Loucy (cell line): ENCODE measurements around the gene ERMAP.

Source experiments
- H2AFZ ChIP-seq: fragments of 200-600 bp; sonication (generic); 2 replicates; pipeline ENCODE4 v1.6.0; 2016; ENCODE audit warnings: antibody characterized with exemption, mild to moderate bottlenecking, low read length, moderate library complexity
- H3F3A ChIP-seq: fragments of 200-600 bp; 2 replicates; pipeline ENCODE4 v1.6.0; 2016; ENCODE audit warnings: antibody characterized with exemption, low read depth, mild to moderate bottlenecking
- H3K27me3 ChIP-seq: fragments of 200-600 bp; sonication (generic); 2 replicates; pipeline ENCODE4 v1.6.1; 2014; ENCODE audit warnings: low read length, mild to moderate bottlenecking; ENCODE audit not compliant: insufficient read depth, poor library complexity, severe bottlenecking
- H3K36me3 ChIP-seq: fragments of 200-600 bp; sonication (generic); 2 replicates; pipeline ENCODE4 v1.6.1; 2016; ENCODE audit warnings: low read length; ENCODE audit not compliant: insufficient read depth
- H3K4me1 ChIP-seq: fragments of 200-600 bp; sonication (generic); 2 replicates; pipeline ENCODE4 v1.5.1; 2014; ENCODE audit warnings: low read length, mild to moderate bottlenecking; ENCODE audit not compliant: insufficient read depth, poor library complexity, severe bottlenecking
- H3K4me2 ChIP-seq: fragments of 200-600 bp; sonication (generic); 2 replicates; pipeline ENCODE4 v1.6.0; 2014; ENCODE audit warnings: antibody characterized with exemption, low read length, low read depth, mild to moderate bottlenecking; ENCODE audit not compliant: poor library complexity, severe bottlenecking
- H3K4me3 ChIP-seq: fragments of 200-600 bp; sonication (generic); 2 replicates; pipeline ENCODE4 v1.5.1; 2014; ENCODE audit warnings: low read length, mild to moderate bottlenecking, mixed read lengths; ENCODE audit not compliant: poor library complexity, severe bottlenecking
- H3K79me2 ChIP-seq: fragments of 200-600 bp; sonication (generic); 2 replicates; pipeline ENCODE4 v1.6.1; 2014; ENCODE audit warnings: low read length; ENCODE audit not compliant: insufficient read depth
- H3K9ac ChIP-seq: fragments of 200-600 bp; sonication (generic); 2 replicates; pipeline ENCODE4 v1.6.0; 2014; ENCODE audit warnings: mild to moderate bottlenecking, low read depth, low read length, moderate library complexity; ENCODE audit not compliant: poor library complexity, severe bottlenecking
- H3K9me2 ChIP-seq: fragments of 200-600 bp; sonication (generic); replicated peaks from 2 replicates; pipeline ENCODE4 v1.6.1; 2016; ENCODE audit warnings: low read depth, low read length, mixed read lengths
- H3K9me3 ChIP-seq: fragments of 200-600 bp; sonication (generic); 2 replicates; pipeline ENCODE4 v1.6.1; 2014; ENCODE audit warnings: mild to moderate bottlenecking, antibody characterized with exemption, low read length, low read depth; ENCODE audit not compliant: insufficient read depth
- H4K20me1 ChIP-seq: fragments of 200-600 bp; sonication (generic); 2 replicates; pipeline ENCODE4 v1.6.0; 2014; ENCODE audit warnings: antibody characterized with exemption, low read length, mild to moderate bottlenecking; ENCODE audit not compliant: insufficient read depth, poor library complexity, severe bottlenecking
- EZH2phosphoT487 ChIP-seq: fragments of 200-600 bp; IDR thresholded peaks from 2 replicates; pipeline ENCODE4 v1.6.1; 2018; ENCODE audit warnings: antibody characterized with exemption, mild to moderate bottlenecking, moderate library complexity, borderline replicate concordance
- TF ChIP-seq, protein P1 (sequence below): fragments of 200-600 bp; sonication (generic); conservative IDR thresholded peaks from 2 replicates; pipeline ENCODE4 v1.5.1; 2014; ENCODE audit warnings: mild to moderate bottlenecking, antibody characterized with exemption, low read length

Gene ERMAP

DNA sequence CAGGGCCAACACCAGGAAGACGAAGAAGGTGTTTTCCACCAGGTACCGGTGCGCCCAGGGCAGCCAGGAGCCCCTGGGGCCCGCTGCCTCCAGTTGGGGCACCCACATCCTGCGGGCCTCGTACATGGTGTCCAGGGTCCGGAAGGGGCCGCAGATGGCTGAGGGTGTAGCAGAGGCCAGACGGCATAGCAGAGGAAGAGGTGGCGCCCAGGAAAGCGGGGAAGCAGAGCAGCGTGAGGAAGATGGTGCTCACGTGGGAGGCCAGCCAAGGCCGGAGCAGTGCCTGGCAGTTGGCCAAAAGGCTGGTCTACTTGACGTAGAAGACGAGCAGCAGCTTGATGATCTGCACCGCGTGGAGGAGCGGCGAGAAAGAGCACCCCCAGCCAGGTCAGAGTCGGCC is 69.9 kb downstream of the ERMAP start:
- H3K4me1 ChIP-seq: no peaks in the 10 kb centered on the region
- H3K4me3 ChIP-seq: no peak overlapping the region
- H4K20me1 ChIP-seq: no peaks in the 10 kb centered on the region
- H3K9ac ChIP-seq: no peak overlapping the region
- no peaks in the 10 kb centered on the region for H3K9me3 ChIP-seq
- no peaks in the 10 kb centered on the region for H3K36me3 ChIP-seq
- H3K79me2 ChIP-seq: no peaks in the 10 kb centered on the region
- no peaks in the 10 kb centered on the region for H3F3A ChIP-seq
- TF ChIP-seq, protein P1, sequence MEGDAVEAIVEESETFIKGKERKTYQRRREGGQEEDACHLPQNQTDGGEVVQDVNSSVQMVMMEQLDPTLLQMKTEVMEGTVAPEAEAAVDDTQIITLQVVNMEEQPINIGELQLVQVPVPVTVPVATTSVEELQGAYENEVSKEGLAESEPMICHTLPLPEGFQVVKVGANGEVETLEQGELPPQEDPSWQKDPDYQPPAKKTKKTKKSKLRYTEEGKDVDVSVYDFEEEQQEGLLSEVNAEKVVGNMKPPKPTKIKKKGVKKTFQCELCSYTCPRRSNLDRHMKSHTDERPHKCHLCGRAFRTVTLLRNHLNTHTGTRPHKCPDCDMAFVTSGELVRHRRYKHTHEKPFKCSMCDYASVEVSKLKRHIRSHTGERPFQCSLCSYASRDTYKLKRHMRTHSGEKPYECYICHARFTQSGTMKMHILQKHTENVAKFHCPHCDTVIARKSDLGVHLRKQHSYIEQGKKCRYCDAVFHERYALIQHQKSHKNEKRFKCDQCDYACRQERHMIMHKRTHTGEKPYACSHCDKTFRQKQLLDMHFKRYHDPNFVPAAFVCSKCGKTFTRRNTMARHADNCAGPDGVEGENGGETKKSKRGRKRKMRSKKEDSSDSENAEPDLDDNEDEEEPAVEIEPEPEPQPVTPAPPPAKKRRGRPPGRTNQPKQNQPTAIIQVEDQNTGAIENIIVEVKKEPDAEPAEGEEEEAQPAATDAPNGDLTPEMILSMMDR: no peak
- TF ChIP-seq EZH2phosphoT487: no peak
- no peaks in the 10 kb centered on the region for H3K9me2 ChIP-seq
- H2AFZ ChIP-seq: no peak overlapping the region
- no peak overlapping the region for H3K4me2 ChIP-seq
- no peaks in the 10 kb centered on the region for H3K27me3 ChIP-seq

DNA sequence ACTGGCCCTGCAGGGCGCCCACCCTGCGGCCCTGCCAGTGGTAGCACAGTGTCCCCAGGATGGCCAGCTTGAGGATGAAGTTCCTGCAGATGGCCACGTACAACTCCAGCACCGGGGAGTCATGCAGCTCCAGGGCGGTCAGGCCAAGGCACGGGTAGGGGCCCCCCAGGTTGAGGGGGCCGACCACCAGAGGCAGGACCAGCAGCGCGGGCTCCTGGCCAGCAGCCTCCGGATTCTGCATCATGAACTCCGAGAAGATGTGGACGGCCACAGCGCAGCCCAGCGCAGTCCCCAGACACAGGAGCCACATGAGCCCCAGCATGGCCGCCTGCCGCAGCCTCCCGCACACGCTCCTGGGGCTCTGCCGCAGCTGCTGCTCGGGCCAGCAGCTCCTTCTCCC is 70.4 kb downstream of the ERMAP start:
- Histone ChIP-seq H3K27me3 (no peaks in the 10 kb centered on the region), H3K4me1 (no peaks in the 10 kb centered on the region), H3K9me3 (no peaks in the 10 kb centered on the region), H3K9ac (no peak overlapping the region), H2AFZ (no peak overlapping the region), H3K9me2 (no peaks in the 10 kb centered on the region), H3F3A (no peaks in the 10 kb centered on the region), H3K36me3 (no peaks in the 10 kb centered on the region), H4K20me1 (no peaks in the 10 kb centered on the region), H3K4me3 (no peak overlapping the region), H3K79me2 (no peaks in the 10 kb centered on the region), H3K4me2 (no peak overlapping the region)
- TF ChIP-seq, protein P1: no peak
- no peak for TF ChIP-seq EZH2phosphoT487

DNA sequence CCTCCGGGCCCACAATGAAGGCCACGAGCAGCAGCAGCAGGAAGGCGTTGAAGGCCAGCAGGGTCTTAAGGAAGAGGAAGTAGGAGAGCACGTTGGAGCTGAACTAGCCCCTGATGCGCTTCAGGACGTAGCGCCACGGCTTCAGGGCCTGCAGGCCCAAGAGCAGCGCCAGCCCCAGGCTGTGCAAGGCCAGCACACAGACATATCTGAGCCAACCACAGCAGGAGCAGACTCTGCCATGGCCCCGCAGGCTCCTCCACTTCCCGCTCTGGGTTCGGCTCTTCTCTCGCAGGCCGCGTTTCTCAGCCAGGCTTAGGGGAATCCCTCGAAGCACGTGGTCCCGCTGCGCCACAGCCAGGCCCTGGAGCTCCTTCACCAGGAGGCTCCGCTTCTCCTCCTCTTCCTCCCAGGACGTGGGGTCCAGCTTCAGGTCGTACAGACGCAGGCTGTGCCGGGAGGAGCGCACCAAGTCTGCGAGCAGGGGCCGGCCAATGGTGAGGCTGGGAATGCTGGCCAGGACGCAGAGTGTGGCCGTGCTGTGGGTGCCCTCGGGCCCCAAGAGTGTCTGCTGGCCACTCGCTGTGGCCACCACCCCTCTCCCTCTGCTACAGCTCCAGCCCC is 71.2 kb downstream of the ERMAP start:
- no peaks in the 10 kb centered on the region for H3K27me3 ChIP-seq
- H3K79me2 ChIP-seq: no peaks in the 10 kb centered on the region
- no peaks in the 10 kb centered on the region for H3K4me1 ChIP-seq
- no peaks in the 10 kb centered on the region for H3K36me3 ChIP-seq
- H3K4me2 ChIP-seq: no peak overlapping the region
- no peaks in the 10 kb centered on the region for H3K9me3 ChIP-seq
- H2AFZ ChIP-seq: no peak overlapping the region
- no peaks in the 10 kb centered on the region for H4K20me1 ChIP-seq
- no peak overlapping the region for H3K4me3 ChIP-seq
- no peaks in the 10 kb centered on the region for H3K9me2 ChIP-seq
- H3K9ac ChIP-seq: no peak overlapping the region
- no peak for TF ChIP-seq EZH2phosphoT487
- TF ChIP-seq, protein P1: no peak
- no peaks in the 10 kb centered on the region for H3F3A ChIP-seq
